HG02678 (cell line): ENCODE measurements around the gene ARSA.
"Not testable (repeated sequence)": the region's sequence is repeated elsewhere in the genome, so short reads cannot be mapped to it uniquely, and the experiment has no call there.

ENCODE experiments used
- ATAC-seq: cut with Tn5 transposase; IDR thresholded peaks from one replicate; pipeline ENCODE4 v1.9.1; 2021; ENCODE audit warnings: mild to moderate bottlenecking, moderate library complexity; ENCODE audit not compliant: unreplicated experiment

Gene ARSA

GRCh38 chr22:50656122-50657070 is 28.4 kb upstream of the ARSA start:
- ATAC-seq: no peak

GRCh38 chr22:50654664-50655063 is 26.7 kb upstream of the ARSA start:
- ATAC-seq: not testable (repeated sequence)

- ATAC-seq: no peak
Measured at GRCh38 chr22:50653256-50653655, 25.3 kb upstream of the ARSA start.

GRCh38 chr22:50643821-50644101 is 15.8 kb upstream of the ARSA start:
- not testable (repeated sequence) for ATAC-seq

- ATAC-seq: not testable (repeated sequence)
Measured at GRCh38 chr22:50643021-50643820, 15.3 kb upstream of the ARSA start.

GRCh38 chr22:50641696-50642607 is 14.0 kb upstream of the ARSA start:
- ATAC-seq: no peak

GRCh38 chr22:50640857-50641647 is 13.1 kb upstream of the ARSA start:
- ATAC-seq: no peak

- ATAC-seq: not testable (repeated sequence)
Measured at GRCh38 chr22:50640296-50640695, 12.3 kb upstream of the ARSA start.

- no peak for ATAC-seq
Measured at GRCh38 chr22:50635591-50635990, 7.6 kb upstream of the ARSA start.

- no peak for ATAC-seq
Measured at GRCh38 chr22:50633771-50634170, 5.8 kb upstream of the ARSA start.

GRCh38 chr22:50633086-50633485 is 5.1 kb upstream of the ARSA start:
- no peak for ATAC-seq

- no peak for ATAC-seq
Measured at GRCh38 chr22:50630376-50630775, 2.4 kb upstream of the ARSA start.

- no peak for ATAC-seq
Measured at GRCh38 chr22:50628543-50629134, 687 bp upstream of the ARSA start.

GRCh38 chr22:50626850-50627641 is 906 bp downstream of the ARSA start:
- ATAC-seq: no peak

- ATAC-seq: no peak
Measured at GRCh38 chr22:50626314-50626849, 1.6 kb downstream of the ARSA start.

GRCh38 chr22:50625568-50626313 is 2.2 kb downstream of the ARSA start:
- ATAC-seq: no peak

GRCh38 chr22:50625131-50625567 is 2.8 kb downstream of the ARSA start:
- ATAC-seq: no peak
